ENCODE results near the gene KMT2D.

Gene KMT2D

GRCh38 chr12:49041881-49042484, 18.6 kb downstream of the KMT2D start:
- no peak for TF ChIP-seq CTCF (conservative IDR thresholded peaks at IDR 0.05; ENCODE audit: low read length)
- TF ChIP-seq EZH2phosphoT487 (IDR thresholded peaks at IDR 0.05; ENCODE audit: borderline replicate concordance) = no peak
- Histone ChIP-seq H3K9me2 (replicated peaks; ENCODE audit: low read depth, low read length) (no peaks in the 10 kb centered on the region), H3K4me3 (ENCODE audit: low read length, poor library complexity, severe bottlenecking) (no peak overlapping the region), H3K27me3 (ENCODE audit: insufficient read depth, low read length, poor library complexity, severe bottlenecking) (no peaks in the 10 kb centered on the region), H3K79me2 (ENCODE audit: insufficient read depth, low read length) (no peaks in the 10 kb centered on the region), H2AFZ (ENCODE audit: low read length) (no peak overlapping the region), H3K4me2 (ENCODE audit: low read depth, low read length, poor library complexity, severe bottlenecking) (no peak overlapping the region), H3K36me3 (ENCODE audit: insufficient read depth, low read length) (peaks cover 96% of the 10 kb centered on the region; the same call in 1 of the 2 replicates), H3K4me1 (ENCODE audit: insufficient read depth, low read length, poor library complexity, severe bottlenecking) (no peaks in the 10 kb centered on the region), H3K9ac (ENCODE audit: low read depth, low read length, poor library complexity, severe bottlenecking) (no peak overlapping the region), H3F3A (ENCODE audit: low read depth) (no peaks in the 10 kb centered on the region), H3K9me3 (ENCODE audit: insufficient read depth, low read depth, low read length) (no peaks in the 10 kb centered on the region), H4K20me1 (ENCODE audit: insufficient read depth, low read length, poor library complexity, severe bottlenecking) (peaks cover 9% of the 10 kb centered on the region)

- no peaks in the 10 kb centered on the region for H3K4me1 ChIP-seq (ENCODE audit: insufficient read depth, low read length, poor library complexity, severe bottlenecking)
- no peak overlapping the region for H3K9ac ChIP-seq (ENCODE audit: low read depth, low read length, poor library complexity, severe bottlenecking)
- H3K4me3 ChIP-seq (ENCODE audit: low read length, poor library complexity, severe bottlenecking) = no peak overlapping the region
- H3K9me3 ChIP-seq (ENCODE audit: insufficient read depth, low read depth, low read length) = no peaks in the 10 kb centered on the region
- H4K20me1 ChIP-seq (ENCODE audit: insufficient read depth, low read length, poor library complexity, severe bottlenecking) = peaks cover 9% of the 10 kb centered on the region
- H3K9me2 ChIP-seq (replicated peaks; ENCODE audit: low read depth, low read length) = no peaks in the 10 kb centered on the region
- no peak for TF ChIP-seq EZH2phosphoT487 (IDR thresholded peaks at IDR 0.05; ENCODE audit: borderline replicate concordance)
- no peak for TF ChIP-seq CTCF (conservative IDR thresholded peaks at IDR 0.05; ENCODE audit: low read length)
- no peak overlapping the region for H3K4me2 ChIP-seq (ENCODE audit: low read depth, low read length, poor library complexity, severe bottlenecking)
- no peak overlapping the region for H2AFZ ChIP-seq (ENCODE audit: low read length)
- no peaks in the 10 kb centered on the region for H3F3A ChIP-seq (ENCODE audit: low read depth)
- peaks cover 96% of the 10 kb centered on the region; the same call in 1 of the 2 replicates for H3K36me3 ChIP-seq (ENCODE audit: insufficient read depth, low read length)
- no peaks in the 10 kb centered on the region for H3K79me2 ChIP-seq (ENCODE audit: insufficient read depth, low read length)
- no peaks in the 10 kb centered on the region for H3K27me3 ChIP-seq (ENCODE audit: insufficient read depth, low read length, poor library complexity, severe bottlenecking)
Measured at GRCh38 chr12:49041036-49041880, 19.3 kb downstream of the KMT2D start.

GRCh38 chr12:49040364-49040855, 20.2 kb downstream of the KMT2D start:
- Histone ChIP-seq H3K4me3 (ENCODE audit: low read length, poor library complexity, severe bottlenecking) (no peak overlapping the region), H3K9me3 (ENCODE audit: insufficient read depth, low read depth, low read length) (no peaks in the 10 kb centered on the region), H2AFZ (ENCODE audit: low read length) (no peak overlapping the region), H4K20me1 (ENCODE audit: insufficient read depth, low read length, poor library complexity, severe bottlenecking) (peaks cover 9% of the 10 kb centered on the region), H3K4me2 (ENCODE audit: low read depth, low read length, poor library complexity, severe bottlenecking) (no peak overlapping the region), H3F3A (ENCODE audit: low read depth) (no peaks in the 10 kb centered on the region), H3K27me3 (ENCODE audit: insufficient read depth, low read length, poor library complexity, severe bottlenecking) (no peaks in the 10 kb centered on the region), H3K9ac (ENCODE audit: low read depth, low read length, poor library complexity, severe bottlenecking) (no peak overlapping the region), H3K4me1 (ENCODE audit: insufficient read depth, low read length, poor library complexity, severe bottlenecking) (no peaks in the 10 kb centered on the region), H3K79me2 (ENCODE audit: insufficient read depth, low read length) (no peaks in the 10 kb centered on the region), H3K9me2 (replicated peaks; ENCODE audit: low read depth, low read length) (no peaks in the 10 kb centered on the region), H3K36me3 (ENCODE audit: insufficient read depth, low read length) (peaks cover 87% of the 10 kb centered on the region; the same call in 1 of the 2 replicates)
- TF ChIP-seq CTCF (conservative IDR thresholded peaks at IDR 0.05; ENCODE audit: low read length) (no peak), EZH2phosphoT487 (IDR thresholded peaks at IDR 0.05; ENCODE audit: borderline replicate concordance) (no peak)

All from Loucy (cell line).